Activated T-cell treated with anti-CD3 and anti-CD28 coated beads for 1 hour (primary cell): ENCODE measurements around the gene CYP27A1.

Source experiments
- DNase-seq: peaks from one replicate; pipeline ENCODE4 v3.0.0-alpha.2; 2020; ENCODE audit warnings: low read depth

The CYP27A1 gene

DNA sequence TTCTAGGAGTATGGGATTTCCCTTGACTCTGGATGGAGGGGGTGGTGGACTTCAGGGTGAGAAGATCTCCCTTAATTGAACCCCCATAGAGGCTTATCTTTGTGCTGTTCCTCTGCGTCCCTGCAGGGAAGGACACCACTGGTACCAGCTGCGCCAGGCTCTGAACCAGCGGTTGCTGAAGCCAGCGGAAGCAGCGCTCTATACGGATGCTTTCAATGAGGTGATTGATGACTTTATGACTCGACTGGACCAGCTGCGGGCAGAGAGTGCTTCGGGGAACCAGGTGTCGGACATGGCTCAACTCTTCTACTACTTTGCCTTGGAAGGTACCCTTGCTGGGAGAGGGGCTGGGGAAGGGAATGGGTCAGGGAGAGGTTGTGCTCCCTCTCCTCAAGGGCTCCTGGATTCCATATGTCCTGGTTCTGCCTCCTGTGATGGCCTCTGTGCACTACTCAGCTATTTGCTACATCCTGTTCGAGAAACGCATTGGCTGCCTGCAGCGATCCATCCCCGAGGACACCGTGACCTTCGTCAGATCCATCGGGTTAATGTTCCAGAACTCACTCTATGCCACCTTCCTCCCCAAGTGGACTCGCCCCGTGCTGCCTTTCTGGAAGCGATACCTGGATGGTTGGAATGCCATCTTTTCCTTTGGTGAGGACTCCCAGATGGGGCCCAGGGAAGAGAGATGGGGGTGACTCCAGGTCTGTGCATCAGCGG is 30.3 kb downstream of the CYP27A1 start:
- DNase-seq = no peak

DNA sequence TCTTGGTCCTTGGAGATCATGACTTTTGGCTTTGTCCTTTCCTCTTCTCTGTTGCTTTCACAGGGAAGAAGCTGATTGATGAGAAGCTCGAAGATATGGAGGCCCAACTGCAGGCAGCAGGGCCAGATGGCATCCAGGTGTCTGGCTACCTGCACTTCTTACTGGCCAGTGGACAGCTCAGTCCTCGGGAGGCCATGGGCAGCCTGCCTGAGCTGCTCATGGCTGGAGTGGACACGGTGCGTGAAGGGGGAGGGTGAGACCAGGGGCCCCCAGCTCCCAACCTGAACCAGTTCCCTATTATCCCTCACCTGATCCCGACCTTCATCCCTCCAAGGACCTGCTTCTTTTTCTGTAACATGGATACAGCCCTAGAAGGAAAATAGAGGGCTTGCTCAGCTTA is 30.9 kb downstream of the CYP27A1 start:
- no peak for DNase-seq

DNA sequence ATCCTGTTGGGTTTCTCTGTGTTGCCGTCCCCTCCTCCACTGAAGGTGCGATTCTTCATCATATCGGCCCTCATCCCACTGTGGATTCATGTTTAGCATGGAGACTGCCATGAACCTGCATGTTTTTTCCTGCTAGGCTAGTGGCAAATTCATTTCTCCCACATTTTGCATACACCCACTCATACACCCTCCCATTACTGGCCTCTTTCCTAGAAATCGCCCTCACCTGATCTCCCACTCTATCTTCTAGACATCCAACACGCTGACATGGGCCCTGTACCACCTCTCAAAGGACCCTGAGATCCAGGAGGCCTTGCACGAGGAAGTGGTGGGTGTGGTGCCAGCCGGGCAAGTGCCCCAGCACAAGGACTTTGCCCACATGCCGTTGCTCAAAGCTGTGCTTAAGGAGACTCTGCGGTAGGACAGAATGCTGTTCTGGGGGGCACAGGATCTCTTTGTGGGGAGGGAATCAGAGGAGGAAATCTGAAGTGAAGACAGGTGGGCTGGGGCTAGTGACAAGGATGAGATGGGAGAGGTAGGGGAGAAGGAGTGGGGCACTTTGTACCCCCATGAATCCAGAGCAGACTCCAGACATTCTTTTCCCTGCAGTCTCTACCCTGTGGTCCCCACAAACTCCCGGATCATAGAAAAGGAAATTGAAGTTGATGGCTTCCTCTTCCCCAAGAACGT is 32.0 kb downstream of the CYP27A1 start:
- DNase-seq = no peak

DNA sequence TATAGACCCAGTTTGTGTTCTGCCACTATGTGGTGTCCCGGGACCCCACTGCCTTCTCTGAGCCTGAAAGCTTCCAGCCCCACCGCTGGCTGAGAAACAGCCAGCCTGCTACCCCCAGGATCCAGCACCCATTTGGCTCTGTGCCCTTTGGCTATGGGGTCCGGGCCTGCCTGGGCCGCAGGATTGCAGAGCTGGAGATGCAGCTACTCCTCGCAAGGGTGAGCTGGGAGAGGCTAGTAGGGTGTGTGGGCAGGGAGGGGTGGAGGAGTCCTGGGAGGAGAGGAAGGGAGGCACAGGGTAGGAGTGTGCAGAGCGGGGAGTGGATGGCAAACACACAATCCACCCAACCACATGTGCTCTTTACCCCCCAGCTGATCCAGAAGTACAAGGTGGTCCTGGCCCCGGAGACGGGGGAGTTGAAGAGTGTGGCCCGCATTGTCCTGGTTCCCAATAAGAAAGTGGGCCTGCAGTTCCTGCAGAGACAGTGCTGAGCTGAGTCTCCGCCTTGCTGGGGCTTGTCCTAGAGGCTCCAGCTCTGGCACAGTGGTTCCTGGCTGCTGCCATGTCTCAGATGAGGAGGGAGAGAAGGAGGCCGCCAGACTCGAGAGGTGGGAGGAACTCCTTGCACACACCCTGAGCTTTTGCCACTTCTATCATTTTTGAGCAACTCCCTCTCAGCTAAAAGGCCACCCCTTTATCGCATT is 32.7 kb downstream of the CYP27A1 start:
- DNase-seq = no peak

DNA sequence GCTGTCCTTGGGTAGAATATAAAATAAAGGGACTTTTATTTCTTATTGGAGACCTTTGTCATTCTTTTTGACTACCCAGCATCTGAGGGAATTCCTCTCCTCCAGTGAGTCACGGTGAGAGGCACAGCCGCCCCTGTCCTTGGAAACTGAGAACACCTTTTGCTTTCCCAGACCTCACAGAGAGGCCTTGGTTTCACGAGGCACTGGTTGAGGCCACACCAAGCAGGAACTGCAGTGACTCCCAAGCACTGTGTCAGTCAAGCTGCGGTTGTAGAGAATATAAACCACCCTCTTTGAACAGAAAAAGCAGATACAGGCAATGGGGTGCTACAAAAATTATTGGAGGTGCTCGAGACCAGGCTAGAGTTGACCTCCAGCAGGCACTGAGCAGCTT is 33.3 kb downstream of the CYP27A1 start:
- DNase-seq = no peak

DNA sequence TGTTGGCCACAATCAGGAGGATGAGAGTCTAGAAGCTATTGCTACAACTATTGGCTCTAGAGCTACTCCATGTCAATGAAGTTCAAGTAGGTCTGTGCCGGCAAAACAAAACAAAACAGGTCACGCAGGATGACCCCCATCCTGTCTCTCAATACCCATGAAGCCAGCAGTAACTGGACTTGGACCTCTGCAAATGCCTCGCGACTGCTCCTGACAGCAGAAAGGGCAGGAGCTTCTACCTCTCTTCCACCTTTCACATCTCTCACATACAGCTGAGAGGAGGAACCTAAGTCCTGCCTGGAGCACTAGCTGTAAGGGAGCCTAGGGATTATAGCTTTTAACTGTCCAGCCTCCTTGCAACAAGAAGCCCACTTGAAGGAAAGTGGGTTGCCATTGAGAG is 33.7 kb downstream of the CYP27A1 start:
- no peak for DNase-seq

- no peak for DNase-seq
Measured at GRCh38 chr2:218816561-218817011, 34.6 kb downstream of the CYP27A1 start.

GRCh38 chr2:218819093-218819492 is 37.1 kb downstream of the CYP27A1 start:
- no peak for DNase-seq

GRCh38 chr2:218820746-218821369 is 38.9 kb downstream of the CYP27A1 start:
- no peak for DNase-seq

GRCh38 chr2:218821605-218822211 is 39.8 kb downstream of the CYP27A1 start:
- DNase-seq = no peak

DNA sequence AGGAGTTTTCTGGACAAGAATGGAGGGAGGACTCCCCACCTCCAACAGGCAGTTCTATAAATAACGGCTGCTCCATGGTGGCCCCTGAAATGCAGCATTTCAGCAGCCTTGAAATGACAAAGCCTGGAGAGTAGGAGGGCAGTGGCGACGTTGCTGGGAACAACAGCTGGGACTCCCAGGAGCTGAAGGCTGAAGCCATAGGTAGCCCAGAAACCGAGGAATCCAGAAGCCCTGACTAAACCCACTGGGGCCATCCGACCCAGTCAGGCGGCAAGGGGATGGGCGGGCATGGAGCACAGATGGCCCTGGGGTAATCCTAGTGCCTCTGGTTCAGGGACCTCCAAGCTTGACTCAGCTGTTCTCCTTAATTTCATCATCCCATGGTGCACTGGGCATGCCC is 40.7 kb downstream of the CYP27A1 start:
- no peak for DNase-seq

DNA sequence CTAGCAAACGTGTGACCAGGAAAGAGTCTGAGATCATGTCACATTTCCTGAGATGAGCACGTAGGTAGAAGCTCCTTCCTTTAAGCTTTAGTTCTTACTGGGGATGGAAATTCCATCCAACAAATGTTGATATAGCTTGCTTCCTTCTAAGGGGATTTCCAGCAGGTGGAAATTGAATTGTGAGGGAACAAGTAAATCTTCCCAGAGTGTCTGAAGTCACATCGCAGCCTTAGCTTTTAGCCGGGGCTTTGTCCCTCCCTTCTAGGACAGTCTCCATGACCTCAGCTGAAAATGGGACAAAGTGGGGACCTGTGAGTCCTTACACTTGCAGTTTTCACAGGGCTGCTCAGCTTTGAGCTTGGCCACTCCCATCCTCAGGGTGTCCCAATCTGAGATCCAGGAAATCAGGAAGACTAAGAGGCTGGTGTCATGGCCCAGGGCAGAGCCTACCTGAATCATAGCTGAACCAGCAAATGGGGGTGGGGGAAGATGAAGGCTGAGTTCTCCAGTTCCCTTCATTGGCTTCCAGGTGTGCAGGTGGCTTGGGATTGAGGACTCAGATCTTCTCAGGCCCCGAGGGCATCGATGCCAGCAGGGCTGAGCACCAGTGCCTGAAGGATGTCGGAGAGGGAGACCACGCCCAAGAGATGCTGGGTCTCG is 41.4 kb downstream of the CYP27A1 start:
- DNase-seq = no peak

GRCh38 chr2:218824004-218824403 is 42.1 kb downstream of the CYP27A1 start:
- no peak for DNase-seq

DNA sequence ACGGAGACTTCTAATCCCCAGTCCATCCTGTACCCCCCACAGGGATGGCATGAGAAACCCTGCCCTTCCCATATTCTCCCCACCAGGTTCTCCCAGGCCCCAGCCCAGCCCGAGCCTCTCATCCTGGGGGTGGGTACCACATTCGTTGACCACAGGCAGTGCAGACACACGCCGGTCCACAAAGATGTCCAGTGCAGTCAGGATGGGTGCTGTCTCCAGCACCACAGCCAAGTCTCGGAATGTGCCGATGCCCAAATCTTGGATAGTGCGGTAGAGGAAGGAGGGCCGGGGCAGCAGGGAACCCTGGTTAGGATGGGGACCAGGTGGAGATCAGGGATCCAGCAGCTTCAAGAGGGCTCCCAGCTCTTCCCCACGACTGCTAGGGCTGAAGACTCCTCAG is 44.8 kb downstream of the CYP27A1 start:
- no peak for DNase-seq

- no peak for DNase-seq
Measured at GRCh38 chr2:218827701-218828476, 45.9 kb downstream of the CYP27A1 start.

DNA sequence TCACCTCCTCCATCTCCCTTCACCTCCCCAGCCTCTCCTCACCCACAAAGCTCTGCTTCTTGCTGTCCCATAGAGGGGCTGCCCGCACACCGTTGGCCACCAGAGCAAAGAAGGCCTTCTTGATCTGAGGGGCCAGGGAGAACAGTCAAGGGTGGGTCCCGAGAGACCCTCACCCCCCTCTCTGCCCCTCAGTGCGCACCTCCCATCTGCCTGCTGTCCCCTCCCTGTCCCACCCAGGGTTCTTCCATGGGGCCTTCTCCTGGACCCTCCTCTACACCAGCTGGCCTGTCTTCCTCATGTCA is 46.5 kb downstream of the CYP27A1 start:
- no peak for DNase-seq

- DNase-seq = no peak
Measured at GRCh38 chr2:218829868-218830451, 48.0 kb downstream of the CYP27A1 start.

- no peak for DNase-seq
Measured at GRCh38 chr2:218830526-218831306, 48.8 kb downstream of the CYP27A1 start.

GRCh38 chr2:218831378-218831990 is 49.5 kb downstream of the CYP27A1 start, which contains the start of gene PRKAG3:
TSS of gene PRKAG3 (minus strand) at chr2:218831803.
- no peak for DNase-seq
